Activated CD4-positive, alpha-beta memory T cell treated with anti-CD3 and anti-CD28 coated beads for 36 hours (primary cell): ENCODE data around the gene LMCD1. TPM values are rescaled to one million over a fixed set of nuclear protein-coding genes. Genes with fewer than 3 reads are reported as not detected.

ENCODE experiments used
- CTCF ChIA-PET: fragments of 350-600 bp; sonication (Branson Sonifier 250); formaldehyde crosslinking; loops from one replicate; lab custom pipeline; 2021; ENCODE audit warnings: antibody characterized with exemption, inconsistent platforms; lab: Charles Lee
- POLR2A ChIA-PET: fragments of 350-600 bp; sonication (Branson Sonifier 250); formaldehyde crosslinking; loops from one replicate; lab custom pipeline; 2021; ENCODE audit warnings: antibody characterized with exemption; lab: Charles Lee
- DNase-seq: peaks from one replicate; pipeline ENCODE4 v3.0.0-alpha.2; 2020
- H3K27ac Mint-ChIP-seq: one replicate; pipeline ENCODE4 v1.8.0; 2021; ENCODE audit warnings: mixed read lengths
- H3K27me3 Mint-ChIP-seq: one replicate; pipeline ENCODE4 v1.8.0; 2021; ENCODE audit warnings: mixed read lengths
- H3K36me3 Mint-ChIP-seq: one replicate; pipeline ENCODE4 v1.8.0; 2021; ENCODE audit warnings: mixed read lengths
- H3K4me1 Mint-ChIP-seq: one replicate; pipeline ENCODE4 v1.8.0; 2021; ENCODE audit warnings: low read depth, mixed read lengths
- H3K4me3 Mint-ChIP-seq: one replicate; pipeline ENCODE4 v1.8.0; 2021; ENCODE audit warnings: mild to moderate bottlenecking, mixed read lengths
- H3K9me3 Mint-ChIP-seq: one replicate; pipeline ENCODE4 v1.8.0; 2021; ENCODE audit warnings: mixed read lengths
- intact Hi-C: fragments of 100-400 bp; cut with micrococcal nuclease; formaldehyde crosslinking; loops from one replicate; pipeline ENCODE4 v1.15.1; 2023
- total RNA-seq, 2 experiments: library from RNA; stranded (reverse); gene quantifications; one replicate each; pipeline ENCODE4 v1.2.3, GENCODE V29; 2021

The LMCD1 gene
- total RNA-seq, 2 experiments from 2014 or later = 3.5 to 3.8 TPM

GRCh38 chr3:8516783-8517182 is 15.2 kb downstream of the LMCD1 start:
- ChIA-PET CTCF (no interaction called here), POLR2A (no interaction called here)
- Mint-ChIP-seq H3K9me3 (no peaks in the 10 kb centered on the region), H3K36me3 (no peaks in the 10 kb centered on the region), H3K4me1 (no peaks in the 10 kb centered on the region), H3K4me3 (no peak overlapping the region), H3K27ac (no peak overlapping the region), H3K27me3 (peaks cover 2% of the 10 kb centered on the region)
- no peak for DNase-seq
- intact Hi-C loops = no loop called here

- DNase-seq = no peak
- Mint-ChIP-seq H3K27me3 (peaks cover 2% of the 10 kb centered on the region), H3K27ac (no peak overlapping the region), H3K4me1 (no peaks in the 10 kb centered on the region), H3K9me3 (no peaks in the 10 kb centered on the region), H3K36me3 (no peaks in the 10 kb centered on the region), H3K4me3 (no peak overlapping the region)
- CTCF ChIA-PET = no interaction called here
- intact Hi-C loops = no loop called here
- POLR2A ChIA-PET = no interaction called here
These were observed 15.9 kb downstream of the LMCD1 start for GRCh38 chr3:8517487-8517886.

GRCh38 chr3:8518138-8518537 is 16.5 kb downstream of the LMCD1 start:
- POLR2A ChIA-PET = no interaction called here
- no peak for DNase-seq
- Mint-ChIP-seq H3K36me3 (no peaks in the 10 kb centered on the region), H3K9me3 (no peaks in the 10 kb centered on the region), H3K4me1 (no peaks in the 10 kb centered on the region), H3K27me3 (peaks cover 2% of the 10 kb centered on the region), H3K4me3 (no peak overlapping the region), H3K27ac (no peak overlapping the region)
- intact Hi-C loops = no loop called here
- CTCF ChIA-PET = no interaction called here

- POLR2A ChIA-PET = no interaction called here
These were observed 17.5 kb downstream of the LMCD1 start for GRCh38 chr3:8519156-8519555.

GRCh38 chr3:8519774-8520448 is 18.3 kb downstream of the LMCD1 start:
- POLR2A ChIA-PET = no interaction called here
- no peak overlapping the region for H3K4me3 Mint-ChIP-seq
- DNase-seq = no peak
- H3K27ac Mint-ChIP-seq = no peak overlapping the region
- peaks cover 2% of the 10 kb centered on the region for H3K4me1 Mint-ChIP-seq
- no peaks in the 10 kb centered on the region for H3K27me3 Mint-ChIP-seq
- intact Hi-C loops = no loop called here
- no peaks in the 10 kb centered on the region for H3K9me3 Mint-ChIP-seq
- CTCF ChIA-PET = no interaction called here
- H3K36me3 Mint-ChIP-seq = no peaks in the 10 kb centered on the region

More at GRCh38 chr3:8519156-8519555, 17.5 kb downstream of the LMCD1 start:
- CTCF ChIA-PET = no interaction called here
- no peaks in the 10 kb centered on the region for H3K9me3 Mint-ChIP-seq
- no peak overlapping the region for H3K27ac Mint-ChIP-seq
- no peaks in the 10 kb centered on the region for H3K36me3 Mint-ChIP-seq
- H3K4me1 Mint-ChIP-seq = no peaks in the 10 kb centered on the region
- no peak overlapping the region for H3K4me3 Mint-ChIP-seq
- DNase-seq = no peak
- H3K27me3 Mint-ChIP-seq = no peaks in the 10 kb centered on the region
- intact Hi-C loops = no loop called here

GRCh38 chr3:8520816-8521403 is 19.3 kb downstream of the LMCD1 start:
- Mint-ChIP-seq H3K36me3 (no peaks in the 10 kb centered on the region), H3K27me3 (no peaks in the 10 kb centered on the region), H3K9me3 (no peaks in the 10 kb centered on the region), H3K4me1 (peaks cover 7% of the 10 kb centered on the region), H3K4me3 (no peak overlapping the region), H3K27ac (no peak overlapping the region)
- no peak for DNase-seq
- intact Hi-C loops = no loop called here
- POLR2A ChIA-PET = no interaction called here
- CTCF ChIA-PET = no interaction called here

GRCh38 chr3:8523041-8523440 is 21.4 kb downstream of the LMCD1 start:
- Mint-ChIP-seq H3K27ac (no peak overlapping the region), H3K36me3 (no peaks in the 10 kb centered on the region), H3K27me3 (no peaks in the 10 kb centered on the region), H3K4me1 (peaks cover 7% of the 10 kb centered on the region), H3K4me3 (no peak overlapping the region), H3K9me3 (no peaks in the 10 kb centered on the region)
- no peak for DNase-seq
- ChIA-PET CTCF (no interaction called here), POLR2A (no interaction called here)
- intact Hi-C loops = no loop called here

GRCh38 chr3:8524249-8524648 is 22.6 kb downstream of the LMCD1 start:
- intact Hi-C loops = loop anchor here (2.0 kb wide), 1 partner anchor 23 kb away; the partner anchor contains the start of gene LMCD1
- ChIA-PET CTCF (no interaction called here), POLR2A (interaction anchor here (0.9 kb wide), 1 partner anchor 20 kb away, joined by 3 read pairs; no protein-coding TSS in a partner anchor)
- H3K27ac Mint-ChIP-seq = no peak overlapping the region
- no peak overlapping the region for H3K4me3 Mint-ChIP-seq
- no peaks in the 10 kb centered on the region for H3K27me3 Mint-ChIP-seq
- peaks cover 7% of the 10 kb centered on the region for H3K4me1 Mint-ChIP-seq
- no peaks in the 10 kb centered on the region for H3K9me3 Mint-ChIP-seq
- no peaks in the 10 kb centered on the region for H3K36me3 Mint-ChIP-seq
- DNase-seq = no peak

GRCh38 chr3:8524656-8525399 is 23.2 kb downstream of the LMCD1 start:
- H3K9me3 Mint-ChIP-seq = no peaks in the 10 kb centered on the region
- intact Hi-C loops = loop anchor here (2.0 kb wide), 1 partner anchor 24 kb away; the partner anchor contains the start of gene LMCD1
- ChIA-PET CTCF (no interaction called here), POLR2A (interaction anchor here (0.9 kb wide), 1 partner anchor 20 kb away, joined by 3 read pairs; no protein-coding TSS in a partner anchor)
- H3K27ac Mint-ChIP-seq = no peak overlapping the region
- H3K36me3 Mint-ChIP-seq = no peaks in the 10 kb centered on the region
- H3K4me1 Mint-ChIP-seq = peaks cover 7% of the 10 kb centered on the region
- H3K27me3 Mint-ChIP-seq = no peaks in the 10 kb centered on the region
- DNase-seq = no peak
- H3K4me3 Mint-ChIP-seq = no peak overlapping the region

- Mint-ChIP-seq H3K27ac (no peak overlapping the region), H3K4me1 (peaks cover 7% of the 10 kb centered on the region), H3K4me3 (no peak overlapping the region), H3K27me3 (no peaks in the 10 kb centered on the region), H3K9me3 (no peaks in the 10 kb centered on the region), H3K36me3 (no peaks in the 10 kb centered on the region)
- ChIA-PET POLR2A (no interaction called here), CTCF (no interaction called here)
- intact Hi-C loops = loop anchor here (2.0 kb wide), 1 partner anchor 25 kb away; the partner anchor contains the start of gene LMCD1
- no peak for DNase-seq
These were observed 24.3 kb downstream of the LMCD1 start for GRCh38 chr3:8525893-8526292.

GRCh38 chr3:8529181-8529637 is 27.6 kb downstream of the LMCD1 start:
- Mint-ChIP-seq H3K4me3 (no peak overlapping the region), H3K36me3 (no peaks in the 10 kb centered on the region), H3K27me3 (no peaks in the 10 kb centered on the region), H3K9me3 (no peaks in the 10 kb centered on the region), H3K4me1 (peaks cover 7% of the 10 kb centered on the region), H3K27ac (no peak overlapping the region)
- no peak for DNase-seq
- ChIA-PET POLR2A (no interaction called here), CTCF (no interaction called here)
- intact Hi-C loops = no loop called here

- Mint-ChIP-seq H3K9me3 (no peaks in the 10 kb centered on the region), H3K27ac (no peak overlapping the region), H3K4me1 (peaks cover 5% of the 10 kb centered on the region), H3K27me3 (no peaks in the 10 kb centered on the region), H3K36me3 (no peaks in the 10 kb centered on the region), H3K4me3 (no peak overlapping the region)
- ChIA-PET POLR2A (no interaction called here), CTCF (no interaction called here)
- intact Hi-C loops = no loop called here
- DNase-seq = no peak
These were observed 28.3 kb downstream of the LMCD1 start for GRCh38 chr3:8529738-8530525.
